Vagina (tissue), 2 donors: Measurements from ENCODE around the gene KIRREL3. TPM values are rescaled to one million over a fixed set of nuclear protein-coding genes. Genes with fewer than 3 reads are reported as not detected.

Experiments
- DNase-seq, 2 donors: peaks; one replicate each; pipeline ENCODE4 v3.0.0-alpha.2; 2017; ENCODE audit errors: extremely low spot score in 2 of 2
- H3K27ac ChIP-seq: fragments of 200-600 bp; sonication (generic); one replicate; pipeline ENCODE4 v1.5.1; 2019
- H3K27me3 ChIP-seq: fragments of 200-600 bp; sonication (generic); one replicate; pipeline ENCODE4 v1.5.1; 2019
- H3K36me3 ChIP-seq, 2 donors: fragments of 200-600 bp; sonication (generic); one replicate each; pipeline ENCODE4 v1.5.1; 2017 to 2019
- H3K4me1 ChIP-seq: fragments of 200-600 bp; sonication (generic); one replicate; pipeline ENCODE4 v1.5.1; 2019
- H3K4me3 ChIP-seq, 2 donors: fragments of 200-600 bp; sonication (generic); 1 replicate in 1 of 2; 2 replicates in 1 of 2; pipeline ENCODE4 v1.5.1; 2016 to 2019
- H3K9me3 ChIP-seq: fragments of 200-600 bp; sonication (generic); one replicate; pipeline ENCODE4 v1.5.1; 2019
- CTCF ChIP-seq, 3 experiments: fragments of 450-650 bp in 2 of 3; fragments of 200-600 bp in 1 of 3; sonication (generic) in 1 of 3; IDR thresholded peaks; one replicate each; pipeline ENCODE4 v1.5.1; 2017 to 2019; ENCODE audit warnings: antibody characterized with exemption in 3 of 3, mild to moderate bottlenecking in 2 of 3, moderate library complexity in 2 of 3
- POLR2A ChIP-seq, 2 donors: fragments of 450-650 bp; IDR thresholded peaks; one replicate each; pipeline ENCODE4 v1.6.1; 2017; ENCODE audit warnings: antibody characterized with exemption in 2 of 2, mild to moderate bottlenecking in 2 of 2, moderate library complexity in 2 of 2
- POLR2AphosphoS5 ChIP-seq, 2 donors: sonication (generic); formaldehyde crosslinking; IDR thresholded peaks; one replicate each; pipeline ENCODE4 v1.9.0; 2017; ENCODE audit warnings: antibody characterized with exemption in 2 of 2, mild to moderate bottlenecking in 2 of 2, low read depth in 1 of 2; ENCODE audit not compliant: insufficient read depth in 1 of 2
- intact Hi-C: fragments of 100-400 bp; cut with DNase I; formaldehyde crosslinking; loops from one replicate; pipeline ENCODE4 v1.15.1; 2023
- total RNA-seq: library from RNA; depleted of rRNA; stranded (reverse); fragments of >200 nt; gene quantifications from one replicate; pipeline ENCODE4 v1.2.3, GENCODE V29; 2016

Gene KIRREL3
- total RNA-seq, 1 donor from 2014 or later = not detected

- TF ChIP-seq CTCF (IDR thresholded peaks at IDR 0.05) = no peak
- no peak for TF ChIP-seq POLR2AphosphoS5 (IDR thresholded peaks at IDR 0.05; ENCODE audit: insufficient read depth in 1 of 2, low read depth in 1 of 2)
- H3K4me1 ChIP-seq = peaks cover 4% of the 10 kb centered on the region
- no peaks in the 10 kb centered on the region for H3K36me3 ChIP-seq
- no peaks in the 10 kb centered on the region for H3K9me3 ChIP-seq
- intact Hi-C loops = no loop called here
- no peak for DNase-seq
- no peaks in the 10 kb centered on the region for H3K27me3 ChIP-seq
- no peak overlapping the region for H3K27ac ChIP-seq
- no peak overlapping the region for H3K4me3 ChIP-seq
Observed at GRCh38 chr11:126479178-126479930, 521.2 kb downstream of the KIRREL3 start.

- peaks cover 4% of the 10 kb centered on the region for H3K4me1 ChIP-seq
- no peak for TF ChIP-seq CTCF (IDR thresholded peaks at IDR 0.05)
- TF ChIP-seq POLR2A (IDR thresholded peaks at IDR 0.05) = no peak
- no peak for TF ChIP-seq POLR2AphosphoS5 (IDR thresholded peaks at IDR 0.05; ENCODE audit: insufficient read depth in 1 of 2, low read depth in 1 of 2)
- no peaks in the 10 kb centered on the region for H3K27me3 ChIP-seq
- H3K27ac ChIP-seq = no peak overlapping the region
- H3K36me3 ChIP-seq = no peaks in the 10 kb centered on the region
- no peaks in the 10 kb centered on the region for H3K9me3 ChIP-seq
- H3K4me3 ChIP-seq = no peak overlapping the region
- intact Hi-C loops = no loop called here
- DNase-seq = no peak
Observed at GRCh38 chr11:126478466-126478865, 522.1 kb downstream of the KIRREL3 start.

GRCh38 chr11:126477535-126478305 lies 522.9 kb downstream of the KIRREL3 start:
- TF ChIP-seq POLR2AphosphoS5 (IDR thresholded peaks at IDR 0.05; ENCODE audit: insufficient read depth in 1 of 2, low read depth in 1 of 2) (no peak), CTCF (IDR thresholded peaks at IDR 0.05) (no peak), POLR2A (IDR thresholded peaks at IDR 0.05) (no peak)
- no peak overlapping the region for H3K4me3 ChIP-seq
- no peaks in the 10 kb centered on the region for H3K9me3 ChIP-seq
- no peak overlapping the region for H3K27ac ChIP-seq
- peaks cover 4% of the 10 kb centered on the region for H3K4me1 ChIP-seq
- no peak for DNase-seq
- intact Hi-C loops = no loop called here
- no peaks in the 10 kb centered on the region for H3K27me3 ChIP-seq
- H3K36me3 ChIP-seq = no peaks in the 10 kb centered on the region

GRCh38 chr11:126476977-126477376 lies 523.6 kb downstream of the KIRREL3 start:
- H3K27me3 ChIP-seq = no peaks in the 10 kb centered on the region
- no peaks in the 10 kb centered on the region for H3K36me3 ChIP-seq
- no peaks in the 10 kb centered on the region for H3K9me3 ChIP-seq
- H3K4me3 ChIP-seq = no peak overlapping the region
- TF ChIP-seq CTCF (IDR thresholded peaks at IDR 0.05) (no peak), POLR2AphosphoS5 (IDR thresholded peaks at IDR 0.05; ENCODE audit: insufficient read depth in 1 of 2, low read depth in 1 of 2) (no peak), POLR2A (IDR thresholded peaks at IDR 0.05) (no peak)
- peaks cover 4% of the 10 kb centered on the region for H3K4me1 ChIP-seq
- intact Hi-C loops = no loop called here
- DNase-seq = no peak
- no peak overlapping the region for H3K27ac ChIP-seq
